ENCODE data around the gene RBFA.

The RBFA gene

GRCh38 chr18:80050797-80051196 lies 16.6 kb downstream of the RBFA start:
- no peak for DNase-seq (ENCODE audit: low read depth)
- H3K4me3 ChIP-seq (ENCODE audit: low read depth, low read length), result no peak overlapping the region

GRCh38 chr18:80056095-80056494 lies 21.9 kb downstream of the RBFA start:
- TF ChIP-seq, protein P1, sequence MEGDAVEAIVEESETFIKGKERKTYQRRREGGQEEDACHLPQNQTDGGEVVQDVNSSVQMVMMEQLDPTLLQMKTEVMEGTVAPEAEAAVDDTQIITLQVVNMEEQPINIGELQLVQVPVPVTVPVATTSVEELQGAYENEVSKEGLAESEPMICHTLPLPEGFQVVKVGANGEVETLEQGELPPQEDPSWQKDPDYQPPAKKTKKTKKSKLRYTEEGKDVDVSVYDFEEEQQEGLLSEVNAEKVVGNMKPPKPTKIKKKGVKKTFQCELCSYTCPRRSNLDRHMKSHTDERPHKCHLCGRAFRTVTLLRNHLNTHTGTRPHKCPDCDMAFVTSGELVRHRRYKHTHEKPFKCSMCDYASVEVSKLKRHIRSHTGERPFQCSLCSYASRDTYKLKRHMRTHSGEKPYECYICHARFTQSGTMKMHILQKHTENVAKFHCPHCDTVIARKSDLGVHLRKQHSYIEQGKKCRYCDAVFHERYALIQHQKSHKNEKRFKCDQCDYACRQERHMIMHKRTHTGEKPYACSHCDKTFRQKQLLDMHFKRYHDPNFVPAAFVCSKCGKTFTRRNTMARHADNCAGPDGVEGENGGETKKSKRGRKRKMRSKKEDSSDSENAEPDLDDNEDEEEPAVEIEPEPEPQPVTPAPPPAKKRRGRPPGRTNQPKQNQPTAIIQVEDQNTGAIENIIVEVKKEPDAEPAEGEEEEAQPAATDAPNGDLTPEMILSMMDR (IDR thresholded peaks at IDR 0.05; ENCODE audit: insufficient read depth, low read depth, low read length, missing control alignments), result no peak
- no peak for DNase-seq (ENCODE audit: low read depth)
- no peak overlapping the region for H3K4me3 ChIP-seq (ENCODE audit: low read depth, low read length)

More at GRCh38 chr18:80050797-80051196, 16.6 kb downstream of the RBFA start:
- TF ChIP-seq, protein P1 (IDR thresholded peaks at IDR 0.05; ENCODE audit: insufficient read depth, low read depth, low read length, missing control alignments), result no peak

DNA sequence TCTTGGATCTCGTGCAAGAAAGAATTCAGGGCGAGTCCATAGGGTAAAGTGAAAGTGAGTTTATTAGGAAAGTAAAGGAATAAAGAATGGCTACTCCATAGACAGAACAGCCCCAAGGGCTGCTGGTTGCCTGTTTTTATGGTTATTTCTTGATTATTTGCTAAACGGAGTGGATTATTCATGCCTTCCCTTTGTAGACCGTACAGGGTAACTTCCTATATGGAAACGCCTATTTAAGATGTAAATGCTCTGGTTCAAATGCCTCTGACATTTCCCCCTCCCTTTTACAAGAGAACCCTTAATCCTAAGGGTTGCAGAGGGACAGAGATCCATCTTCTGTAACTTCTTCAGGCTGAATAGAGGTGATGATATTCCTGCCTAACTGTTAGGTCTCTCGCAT lies 25.7 kb downstream of the RBFA start:
- TF ChIP-seq, protein P1 (IDR thresholded peaks at IDR 0.05; ENCODE audit: insufficient read depth, low read depth, low read length, missing control alignments), result no peak
- DNase-seq (ENCODE audit: low read depth), result no peak
- no peak overlapping the region for H3K4me3 ChIP-seq (ENCODE audit: low read depth, low read length)

GRCh38 chr18:80065705-80066104 lies 31.5 kb downstream of the RBFA start:
- TF ChIP-seq, protein P1 (IDR thresholded peaks at IDR 0.05; ENCODE audit: insufficient read depth, low read depth, low read length, missing control alignments), result no peak
- no peak for DNase-seq (ENCODE audit: low read depth)
- no peak overlapping the region for H3K4me3 ChIP-seq (ENCODE audit: low read depth, low read length)

- DNase-seq (ENCODE audit: low read depth), result no peak
- H3K4me3 ChIP-seq (ENCODE audit: low read depth, low read length), result no peak overlapping the region
- TF ChIP-seq, protein P1 (IDR thresholded peaks at IDR 0.05; ENCODE audit: insufficient read depth, low read depth, low read length, missing control alignments), result no peak
These were observed 33.1 kb downstream of the RBFA start for GRCh38 chr18:80067321-80067720.

DNA sequence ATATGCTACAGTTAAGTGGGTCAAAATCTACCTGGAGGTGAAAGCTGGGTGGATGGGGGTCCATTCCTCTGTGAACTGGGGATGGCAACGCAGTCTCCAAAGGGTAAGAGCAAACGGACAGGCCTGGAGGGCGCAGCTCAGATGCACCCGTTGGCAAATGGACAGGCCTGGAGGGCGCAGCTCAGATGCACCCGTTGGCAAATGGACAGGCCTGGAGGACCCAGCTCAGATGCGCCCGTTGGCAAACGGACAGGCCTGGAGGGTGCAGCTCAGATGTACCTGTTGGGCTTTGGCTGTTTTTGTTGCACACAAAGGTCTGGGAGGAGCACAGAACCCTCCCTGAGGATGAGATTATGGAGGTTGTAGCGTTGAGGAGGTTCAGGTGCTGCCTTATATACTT lies 33.7 kb downstream of the RBFA start:
- H3K4me3 ChIP-seq (ENCODE audit: low read depth, low read length), result no peak overlapping the region
- TF ChIP-seq, protein P1 (IDR thresholded peaks at IDR 0.05; ENCODE audit: insufficient read depth, low read depth, low read length, missing control alignments), result no peak
- no peak for DNase-seq (ENCODE audit: low read depth)

GRCh38 chr18:80068571-80069272 lies 34.5 kb downstream of the RBFA start:
- DNase-seq (ENCODE audit: low read depth), result no peak
- TF ChIP-seq, protein P1 (IDR thresholded peaks at IDR 0.05; ENCODE audit: insufficient read depth, low read depth, low read length, missing control alignments), result no peak
- H3K4me3 ChIP-seq (ENCODE audit: low read depth, low read length), result no peak overlapping the region

Data from GM12865 (cell line).